Medulla oblongata (tissue), 1 donor: Measurements from ENCODE around the gene RNF144B.
"Not testable (repeated sequence)": the region's sequence is repeated elsewhere in the genome, so short reads cannot be mapped to it uniquely, and the experiment has no call there.

Source experiments
- DNase-seq: peaks from one replicate; pipeline ENCODE4 v3.0.0-alpha.2; 2015; ENCODE audit errors: extremely low spot score

The RNF144B gene

DNA sequence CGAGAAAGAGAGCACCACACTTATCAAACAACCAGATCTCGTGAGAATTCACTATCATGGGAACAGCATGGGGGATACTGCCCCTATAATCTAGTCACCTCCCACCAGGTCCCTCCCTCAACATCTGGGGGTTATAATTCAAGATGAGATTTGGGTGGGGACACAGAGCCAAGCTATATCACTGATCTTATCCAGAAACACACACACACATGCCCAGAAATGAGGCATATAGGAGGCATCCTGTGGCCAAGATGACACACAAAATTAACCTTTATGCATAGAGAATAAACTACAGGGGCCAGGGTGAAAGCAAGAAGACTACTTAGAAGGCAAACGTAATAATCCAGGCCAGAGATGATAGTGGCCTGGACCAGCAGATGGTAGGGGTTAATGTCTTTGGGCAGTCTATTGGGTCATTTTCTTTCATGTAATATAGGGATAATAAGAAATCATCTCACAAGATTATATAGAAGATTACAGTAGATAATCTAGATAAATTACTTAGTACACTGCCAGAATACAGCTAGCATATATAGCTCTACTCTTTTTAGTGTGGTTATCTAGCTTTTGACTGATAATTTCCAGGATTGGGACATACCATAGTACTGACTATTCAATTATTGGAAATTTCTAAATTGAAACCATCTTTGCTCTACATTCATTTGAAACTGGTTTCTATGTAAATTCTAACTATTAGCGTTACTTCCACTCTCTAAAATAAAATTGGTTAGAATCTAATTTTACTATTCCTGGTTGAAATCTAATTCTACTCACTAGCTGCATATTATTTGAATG lies 20.0 kb downstream of the RNF144B start:
- DNase-seq, result no peak

DNA sequence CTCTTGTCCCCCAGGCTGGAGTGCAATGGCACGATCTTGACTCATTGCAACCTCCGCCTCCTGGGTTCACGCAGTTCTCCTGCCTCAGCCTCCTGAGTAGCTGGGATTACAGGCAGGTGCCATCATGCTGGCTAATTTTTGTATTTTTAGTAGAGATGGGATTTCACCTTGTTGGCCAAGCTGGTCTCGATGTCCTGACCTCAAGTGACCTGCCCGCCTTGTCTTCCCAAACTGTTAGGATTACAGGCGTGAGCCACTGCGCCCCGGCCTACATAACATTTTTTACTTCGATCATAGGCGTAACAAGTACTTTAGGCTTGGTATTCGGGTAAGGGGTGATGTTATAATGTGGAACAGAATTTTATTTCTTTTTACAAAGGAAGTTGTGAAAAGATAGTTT lies 22.5 kb downstream of the RNF144B start:
- DNase-seq, result not testable (repeated sequence)

DNA sequence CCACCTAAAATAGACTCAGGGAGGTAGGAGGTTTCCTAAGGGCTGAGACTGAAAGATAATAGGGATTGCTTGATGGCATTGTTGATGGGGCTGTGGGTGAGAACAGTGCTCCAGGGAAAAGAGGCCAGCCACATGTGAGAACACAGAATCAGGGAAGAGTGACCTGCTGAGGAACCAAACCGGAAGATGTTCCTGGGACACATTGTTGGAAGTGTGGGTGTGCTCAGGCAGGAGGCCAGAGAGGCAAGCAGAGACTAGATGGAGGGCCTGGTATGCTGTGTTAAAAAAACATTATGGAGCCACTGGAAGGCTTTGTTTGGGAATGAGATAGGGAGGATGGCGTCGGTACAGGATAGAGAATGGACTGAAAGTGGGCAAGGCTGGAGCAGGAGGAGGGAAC lies 23.3 kb downstream of the RNF144B start:
- no peak for DNase-seq

DNA sequence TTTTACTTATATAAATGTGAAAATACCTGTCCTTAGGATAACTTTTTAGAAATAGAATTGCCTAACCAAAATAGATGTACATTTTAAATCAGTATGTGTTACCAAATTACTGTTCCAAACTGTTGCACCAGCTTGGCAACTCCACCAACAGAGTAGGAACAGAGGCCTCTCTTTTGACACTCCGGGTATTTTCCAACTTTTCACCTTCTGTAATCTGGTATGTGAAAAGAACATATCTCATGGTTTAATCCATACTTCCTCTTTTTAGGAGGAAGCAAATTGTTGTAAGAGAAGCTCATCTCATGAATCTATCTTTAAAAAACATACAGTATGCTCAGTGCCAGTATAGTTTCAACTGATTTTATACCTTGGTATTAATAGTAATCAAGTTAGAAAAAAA lies 24.9 kb downstream of the RNF144B start:
- peak; percentile 47 for DNase-seq

DNA sequence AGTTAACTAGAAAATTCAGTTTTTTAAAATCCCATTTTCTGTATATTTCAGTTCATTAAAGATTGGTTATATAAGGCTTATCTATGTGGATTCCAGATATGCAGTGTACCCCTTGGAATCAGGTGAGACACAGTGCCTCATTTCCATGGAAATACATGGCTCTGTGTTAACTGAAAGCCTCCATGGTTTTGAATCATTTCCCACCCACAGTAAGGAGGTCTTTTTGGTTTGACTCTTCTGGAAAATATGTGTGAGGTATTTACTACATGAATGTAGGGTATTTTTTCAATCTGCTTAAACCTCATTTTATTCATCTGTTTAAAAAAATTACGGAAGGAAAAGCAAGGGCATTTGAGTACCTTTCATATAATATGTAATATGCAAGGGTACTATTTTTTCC lies 25.5 kb downstream of the RNF144B start:
- no peak for DNase-seq

DNA sequence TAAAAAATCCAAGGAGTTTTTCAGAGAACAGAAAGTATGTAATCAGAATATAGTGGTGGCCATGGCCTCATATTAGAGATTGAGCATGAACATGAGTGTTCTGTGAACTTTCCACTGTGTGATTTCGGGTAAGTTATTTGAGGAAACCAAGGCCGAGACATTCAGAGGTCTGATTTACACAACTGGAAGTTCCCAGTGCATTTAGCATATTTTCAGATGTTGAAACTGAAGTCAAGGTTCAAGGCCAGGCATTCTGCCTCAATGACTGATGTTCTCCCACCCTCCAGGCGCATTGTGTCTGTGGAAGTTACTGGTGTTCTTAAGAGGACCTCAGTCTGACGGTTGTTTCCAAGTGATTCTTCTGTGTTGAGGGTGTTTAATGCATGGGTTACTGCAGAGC lies 26.2 kb downstream of the RNF144B start:
- no peak for DNase-seq

DNA sequence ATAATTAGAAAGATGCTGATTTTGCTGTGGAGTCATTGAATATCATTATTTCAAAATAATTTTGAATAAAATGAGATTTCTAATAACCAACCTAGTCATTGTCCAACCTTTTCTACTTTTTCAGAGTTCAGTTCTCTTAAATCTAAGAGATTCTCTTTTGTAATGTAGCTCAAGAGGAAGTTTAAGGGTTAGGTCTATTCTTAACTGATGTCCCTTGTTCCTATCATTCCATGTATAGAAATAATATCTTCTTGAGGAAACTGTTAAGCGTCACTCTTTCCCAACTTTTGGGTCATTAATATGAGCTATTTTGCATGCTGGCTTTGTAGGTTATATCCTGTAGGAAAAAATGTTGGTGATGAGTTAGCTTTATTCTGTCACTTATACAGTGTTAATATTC lies 27.0 kb downstream of the RNF144B start:
- no peak for DNase-seq

DNA sequence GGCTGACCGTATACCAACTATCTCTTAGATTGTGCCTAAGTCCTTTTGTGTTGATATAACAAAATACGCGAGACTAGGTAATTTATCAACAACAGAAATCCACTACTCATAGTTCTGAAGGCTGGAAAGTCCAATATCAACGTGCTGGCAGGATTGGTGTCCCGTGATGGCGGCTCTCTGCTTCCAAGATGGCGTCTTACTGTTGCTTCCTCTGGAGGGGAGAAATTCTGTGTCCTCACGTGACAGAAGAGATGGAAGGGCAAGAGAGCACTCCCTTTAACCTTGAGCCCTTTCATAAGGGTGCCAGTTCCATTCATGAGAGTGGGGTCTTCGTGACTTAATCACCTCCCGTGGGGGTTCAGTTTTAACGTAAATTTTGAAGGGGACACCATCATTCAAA lies 28.1 kb downstream of the RNF144B start:
- DNase-seq, result no peak

DNA sequence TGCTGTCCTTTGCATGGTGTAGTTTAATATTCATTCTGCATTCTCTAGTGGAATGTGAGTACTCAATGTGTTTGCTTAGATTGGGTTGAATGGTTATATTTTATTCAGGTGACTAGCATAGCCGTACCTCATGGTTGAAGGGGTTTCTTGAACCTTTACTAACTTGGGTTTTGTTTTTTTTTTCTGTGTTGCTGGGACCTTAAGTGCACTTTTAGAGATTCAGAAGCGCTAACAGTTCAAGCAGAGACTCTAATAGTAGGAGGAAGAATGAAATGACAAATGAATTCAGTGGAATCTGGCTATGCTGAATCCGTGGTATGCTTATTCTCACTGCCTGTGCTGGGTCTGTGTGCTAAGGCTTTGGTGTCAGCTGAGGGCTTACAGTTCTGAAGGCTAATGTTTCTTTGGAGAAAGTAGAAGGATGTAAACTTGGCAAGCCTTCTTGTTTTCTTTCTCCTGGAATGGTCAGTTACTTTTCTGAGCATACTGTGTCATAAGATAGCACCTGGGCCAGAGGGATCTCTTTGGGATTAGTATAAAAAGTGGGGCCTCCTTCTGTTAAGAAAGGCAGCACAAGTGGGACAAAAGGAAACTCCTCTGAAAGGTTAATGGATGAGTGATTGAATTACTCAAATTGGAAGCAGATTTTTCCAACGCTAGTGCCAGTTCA lies 28.7 kb downstream of the RNF144B start:
- DNase-seq, result no peak

DNA sequence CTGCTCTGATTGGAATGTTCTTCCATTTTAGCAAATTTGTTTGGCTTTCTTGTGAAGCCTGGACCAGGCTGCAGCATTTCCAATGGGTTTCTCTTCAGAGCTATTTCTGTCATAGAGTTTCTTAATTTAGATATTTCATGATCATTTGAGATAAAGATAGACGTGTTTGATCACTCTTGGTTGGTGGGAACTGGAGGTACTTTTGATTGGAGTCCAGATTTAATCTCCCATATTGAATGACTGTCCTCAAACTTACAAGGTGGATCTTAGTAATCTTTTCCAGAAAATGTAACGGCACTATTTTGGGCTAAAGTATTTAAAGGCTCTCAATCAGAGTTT lies 29.2 kb downstream of the RNF144B start:
- no peak for DNase-seq

DNA sequence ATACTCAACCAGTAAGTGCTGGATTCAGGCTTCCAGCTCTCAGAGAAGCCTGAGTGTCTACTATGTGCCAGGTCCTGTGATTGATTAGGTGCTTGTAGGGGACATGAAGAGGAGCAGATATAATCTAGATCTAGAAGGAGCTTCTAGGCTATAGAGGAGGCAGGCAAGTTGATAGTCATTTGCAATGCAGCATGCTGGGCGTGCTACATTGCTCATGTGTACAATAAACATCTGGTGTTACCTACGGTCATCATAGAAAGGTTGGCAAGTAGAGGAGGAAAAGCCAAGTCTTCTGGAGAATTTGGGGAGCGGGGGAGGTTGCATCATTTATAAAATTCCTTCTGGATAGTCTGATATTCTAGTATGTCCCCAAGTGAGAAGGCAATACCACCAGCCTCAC lies 33.2 kb downstream of the RNF144B start:
- DNase-seq, result no peak

DNA sequence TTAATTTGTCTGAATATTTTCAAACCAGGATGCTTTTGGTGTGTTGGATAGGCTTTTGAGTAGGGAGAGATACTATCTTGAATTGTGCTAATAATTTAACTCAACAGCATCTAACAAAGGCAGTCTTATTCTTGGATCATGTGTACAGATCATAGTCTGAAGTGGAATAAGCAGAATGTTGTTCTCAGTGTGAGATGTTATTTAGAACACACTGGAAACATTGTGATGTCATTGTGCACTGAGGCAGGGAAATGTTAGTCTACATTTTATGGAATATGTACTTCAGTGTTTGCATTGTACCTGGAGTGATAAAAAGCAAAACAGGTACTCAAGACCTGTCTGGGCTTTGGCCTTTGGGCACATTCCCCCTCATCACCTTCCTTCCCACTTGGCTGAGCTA lies 35.0 kb downstream of the RNF144B start:
- no peak for DNase-seq

DNA sequence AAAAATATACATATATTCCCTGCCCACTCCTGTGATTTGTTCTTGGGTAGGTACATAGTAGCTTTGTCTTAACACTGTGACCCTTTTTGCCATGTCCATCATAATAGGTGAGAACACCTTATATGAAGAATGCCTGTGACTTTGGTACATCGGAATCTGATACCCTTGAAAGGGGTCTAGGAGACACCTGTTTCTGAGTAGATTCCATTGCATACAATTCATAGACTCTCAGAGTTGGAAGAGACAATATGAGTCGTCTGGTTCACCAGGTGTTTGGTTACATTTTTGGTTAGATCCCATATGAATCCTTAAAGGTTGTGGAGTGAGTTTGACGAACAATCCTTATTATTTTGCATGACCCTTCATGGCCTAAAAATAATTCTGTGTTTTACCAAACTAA lies 36.3 kb downstream of the RNF144B start:
- no peak for DNase-seq

DNA sequence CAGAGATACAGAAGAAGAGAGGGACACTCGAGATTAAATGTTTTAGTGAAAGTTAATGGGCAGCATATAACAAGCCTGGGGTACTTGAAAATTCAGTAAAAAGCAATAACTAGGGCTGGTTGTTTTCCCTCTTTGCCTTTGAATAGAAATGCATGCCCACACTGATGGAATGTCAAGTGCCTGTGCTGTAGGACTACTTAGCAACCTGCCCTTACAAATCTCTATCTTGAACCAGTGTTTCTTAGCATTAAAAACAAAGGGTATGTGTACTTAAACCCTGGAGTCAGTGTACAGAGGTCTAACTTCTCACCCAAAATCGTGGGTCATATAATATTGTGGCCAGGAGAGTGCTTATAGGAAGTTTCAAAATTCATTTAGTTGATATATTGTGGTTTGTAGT lies 37.1 kb downstream of the RNF144B start:
- no peak for DNase-seq

DNA sequence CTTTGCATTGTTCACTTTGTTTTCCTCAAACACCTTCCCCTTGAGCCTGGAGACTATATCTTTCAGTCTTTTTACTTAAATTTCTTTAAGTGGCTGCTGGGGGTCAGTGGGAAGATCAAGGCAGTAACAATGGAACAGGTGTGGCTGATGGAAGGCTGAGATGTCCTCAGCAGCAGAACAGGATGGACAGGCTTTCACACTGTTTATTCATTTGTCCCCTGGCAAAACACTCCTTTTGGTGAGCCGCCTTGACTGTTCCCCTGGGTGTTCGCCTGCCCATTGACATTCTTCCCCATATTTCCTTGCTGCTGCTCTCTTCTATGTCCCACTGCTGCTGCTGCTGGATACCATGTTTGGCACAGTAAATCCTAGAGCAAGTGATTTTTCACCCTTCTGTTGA lies 38.1 kb downstream of the RNF144B start:
- no peak for DNase-seq

DNA sequence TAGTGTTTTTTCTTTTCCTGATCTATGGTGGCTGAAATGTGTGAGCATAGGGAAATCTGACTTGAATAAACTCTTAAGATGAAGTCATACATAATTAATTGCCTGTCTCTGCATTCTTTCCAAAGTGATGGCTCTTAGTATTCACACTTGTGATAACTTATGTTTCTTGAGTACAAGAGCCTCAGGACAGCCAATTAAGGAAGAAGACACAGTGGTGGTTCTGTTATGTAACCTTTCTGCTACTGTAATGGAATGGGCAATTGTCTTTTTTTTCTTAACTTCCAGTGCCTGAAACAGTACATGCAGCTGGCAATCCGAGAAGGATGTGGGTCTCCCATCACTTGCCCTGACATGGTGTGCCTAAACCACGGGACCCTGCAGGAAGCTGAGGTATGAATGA lies 40.1 kb downstream of the RNF144B start:
- DNase-seq, result no peak

DNA sequence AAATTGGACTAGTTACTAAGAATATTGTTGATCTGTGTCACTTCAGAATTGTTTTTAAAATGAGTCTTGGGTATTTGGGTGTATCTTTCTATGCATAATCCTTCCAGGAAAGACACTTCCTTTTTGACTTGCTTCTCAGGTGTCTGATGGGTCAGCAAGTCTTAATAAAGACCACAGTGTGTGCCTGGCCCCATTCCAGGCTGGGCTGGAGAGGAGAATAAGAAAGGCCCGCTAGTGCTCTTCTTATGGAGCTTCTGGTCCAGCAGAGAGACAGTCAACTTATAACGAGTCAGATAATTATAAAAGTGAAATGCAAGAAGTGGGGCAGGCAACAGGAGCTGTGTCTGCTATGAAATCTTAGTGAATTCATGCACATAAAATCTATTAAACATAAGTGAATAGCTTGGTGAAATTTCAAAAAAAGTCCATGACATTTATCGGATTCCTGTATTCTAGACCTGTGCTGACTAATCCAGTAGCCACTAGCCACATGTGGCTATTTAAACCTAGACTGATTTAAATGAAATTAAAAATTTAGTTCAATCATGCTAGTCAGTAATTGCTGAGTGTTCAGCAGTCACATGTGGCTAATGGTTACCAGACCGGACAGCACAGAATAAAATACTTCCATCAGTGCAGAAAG lies 42.6 kb downstream of the RNF144B start:
- DNase-seq, result no peak

DNA sequence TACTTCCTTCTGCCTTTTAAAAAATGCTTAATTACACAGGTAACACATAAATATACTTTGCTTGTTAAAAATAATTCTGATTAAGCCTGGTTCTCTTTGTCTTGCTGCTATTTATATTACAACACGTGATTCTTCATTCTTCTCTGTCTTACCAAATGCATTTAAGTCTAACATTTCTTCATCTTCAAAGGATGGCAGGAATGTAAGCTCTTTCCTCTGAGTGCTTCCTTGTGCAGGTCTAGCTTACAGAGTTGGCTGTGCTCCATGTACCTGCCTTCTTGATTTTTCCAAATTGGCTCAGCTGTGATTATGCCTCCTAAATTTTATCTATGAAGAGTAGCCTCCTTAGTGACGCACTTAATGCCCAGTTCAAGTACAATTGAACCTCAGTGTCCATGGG lies 44.4 kb downstream of the RNF144B start:
- DNase-seq, result no peak

DNA sequence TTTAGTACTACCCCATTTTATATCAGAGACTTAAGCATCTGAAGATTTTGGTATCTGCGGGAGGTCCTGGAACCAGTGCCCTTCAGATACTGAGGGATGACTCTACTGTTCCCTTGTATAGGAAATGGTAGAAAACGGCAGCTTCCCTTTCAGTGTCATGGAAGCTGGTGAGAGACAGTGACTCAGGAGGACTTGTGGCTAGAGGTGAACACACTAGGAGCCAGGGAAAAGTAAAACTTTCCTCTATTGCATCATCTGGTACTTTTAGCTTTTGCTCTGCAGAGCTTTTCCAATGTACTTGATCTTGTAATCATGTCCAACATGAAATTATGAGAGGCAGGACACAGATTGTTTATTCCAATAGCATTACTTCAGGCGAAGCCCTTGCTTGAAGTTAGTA lies 45.0 kb downstream of the RNF144B start:
- no peak for DNase-seq

DNA sequence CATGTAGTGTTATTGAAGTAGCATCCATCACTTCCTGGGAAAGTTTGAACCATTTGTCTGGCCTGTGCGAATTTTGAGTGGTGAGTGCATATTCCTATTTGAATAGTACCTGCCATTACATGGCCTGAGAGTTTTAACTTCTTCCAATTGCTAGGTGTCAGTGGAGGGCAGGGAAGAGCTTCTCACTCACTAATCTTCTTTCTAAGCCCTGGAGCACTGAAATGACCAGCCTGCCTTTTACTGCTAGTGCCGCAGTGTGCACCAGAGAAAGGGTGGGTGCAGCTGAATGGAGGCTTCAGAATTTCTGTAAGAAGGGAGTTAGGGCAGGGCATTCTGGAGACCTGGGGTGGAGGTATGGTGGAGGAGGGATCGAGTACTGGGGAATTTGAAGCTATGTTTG lies 45.5 kb downstream of the RNF144B start:
- no peak for DNase-seq

DNA sequence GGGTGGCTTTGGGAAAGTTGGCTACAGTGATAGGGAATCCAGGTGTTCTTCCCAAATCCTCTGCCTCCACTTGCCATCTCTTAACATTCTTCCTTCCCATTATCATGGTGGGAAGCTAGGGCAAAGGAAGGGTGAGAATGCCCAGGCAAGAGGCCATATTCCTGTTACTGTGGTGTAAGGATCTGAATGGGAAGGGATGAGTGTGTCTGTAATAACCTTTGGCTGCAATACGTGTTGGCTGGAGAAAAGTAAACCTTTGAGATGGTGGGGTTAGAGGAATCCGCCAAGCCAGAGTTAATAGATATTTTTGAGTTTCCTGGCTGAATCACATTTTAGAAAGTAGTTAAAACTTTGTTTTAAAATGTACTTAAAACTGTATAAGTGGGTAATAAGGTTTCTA lies 45.9 kb downstream of the RNF144B start:
- DNase-seq, result no peak

DNA sequence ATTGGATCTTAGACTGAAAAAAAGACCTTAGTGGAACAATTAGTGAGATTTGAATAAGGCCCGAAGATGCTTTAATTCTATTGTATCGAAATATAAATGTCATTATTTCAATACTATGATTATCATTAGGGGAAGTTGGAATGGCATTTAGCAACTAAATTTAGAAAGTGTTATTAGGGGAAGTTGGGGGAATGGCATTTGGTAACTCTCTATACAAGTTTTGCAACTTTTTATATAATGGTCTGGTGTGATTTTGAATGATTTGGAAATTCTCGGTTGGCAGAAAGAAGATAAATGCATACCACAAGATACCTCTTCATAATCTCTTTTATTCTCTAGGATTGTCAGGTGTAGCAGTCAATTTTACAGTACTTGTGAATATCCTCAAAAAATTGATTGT lies 49.2 kb downstream of the RNF144B start:
- DNase-seq, result no peak

DNA sequence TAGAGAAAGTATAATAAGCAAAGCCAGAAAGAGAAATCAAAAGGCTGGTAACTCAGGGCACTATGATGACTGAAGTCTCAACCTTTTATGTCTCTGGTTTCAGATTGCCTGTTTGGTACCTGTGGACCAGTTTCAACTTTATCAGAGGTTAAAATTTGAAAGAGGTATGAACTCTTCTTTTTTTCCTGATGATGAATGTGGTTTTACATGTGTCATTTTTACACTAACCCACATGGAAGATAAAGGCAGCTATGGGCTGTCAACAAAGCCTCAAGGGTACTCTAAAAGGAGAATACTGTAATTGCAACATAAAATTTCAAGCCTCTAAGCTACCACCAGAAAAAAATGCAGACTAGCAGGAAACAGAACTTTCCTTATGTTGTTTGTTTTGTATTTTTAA lies 52.4 kb downstream of the RNF144B start:
- no peak for DNase-seq
